ENCODE measurements around the gene CEP170.
"Not testable (repeated sequence)": the region's sequence is repeated elsewhere in the genome, so short reads cannot be mapped to it uniquely, and the experiment has no call there.

Gene CEP170

DNA sequence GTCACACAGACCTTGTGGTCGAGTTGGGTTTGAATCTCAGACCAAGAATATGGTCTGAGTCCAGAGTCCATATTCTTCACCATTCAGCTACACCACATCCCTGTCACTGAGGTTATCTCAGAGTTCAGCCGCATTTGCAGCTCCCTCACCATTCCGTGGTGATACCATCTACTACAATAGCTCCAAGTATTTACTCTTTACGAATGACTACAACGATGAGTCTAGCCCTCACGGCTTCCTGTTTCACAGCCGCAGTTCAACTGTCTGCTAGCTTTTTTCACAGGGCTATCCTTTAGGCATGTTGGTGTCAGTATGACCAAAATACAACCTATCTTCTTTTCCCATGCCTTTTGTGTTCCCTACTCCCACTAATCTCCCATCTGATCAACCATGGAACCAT, 104.2 kb downstream of the CEP170 start:
- not testable (repeated sequence) for FAIRE-seq

DNA sequence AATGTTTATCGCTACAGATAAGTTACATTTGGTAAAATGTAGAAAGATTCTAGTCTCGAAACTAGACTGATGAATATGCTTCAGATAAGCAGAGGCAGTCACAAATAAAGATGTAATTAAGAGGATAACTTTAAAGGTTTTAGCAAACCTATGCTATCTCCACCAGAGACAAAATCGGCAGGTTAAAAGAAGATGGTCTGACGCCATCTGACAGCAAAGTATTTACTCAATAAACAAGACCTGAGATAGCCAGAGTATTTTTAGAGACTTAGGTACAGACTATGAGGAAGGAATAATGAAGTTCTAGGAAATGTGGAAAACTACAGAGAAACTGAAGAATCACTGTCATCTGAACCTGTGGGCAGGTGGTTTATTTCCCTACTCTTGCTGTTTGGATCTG, 106.0 kb downstream of the CEP170 start:
- not testable (repeated sequence) for FAIRE-seq

DNA sequence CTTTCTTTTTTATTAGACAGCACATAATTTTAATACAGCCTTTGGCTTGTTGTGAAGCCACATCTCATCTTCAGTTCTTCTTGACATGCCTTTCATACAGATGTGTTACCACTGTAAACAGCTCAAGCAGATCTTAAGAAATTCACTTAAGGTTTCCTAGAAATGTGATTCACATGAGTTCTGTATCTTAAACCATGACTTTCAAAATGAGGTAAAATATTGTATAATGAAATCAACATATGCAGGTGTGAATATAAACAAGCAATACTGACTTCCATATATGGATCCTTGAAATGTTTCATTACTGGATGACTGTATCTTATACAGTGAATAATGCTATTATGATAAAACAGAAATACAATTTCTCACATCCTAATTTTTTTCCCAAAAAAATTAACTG, 107.7 kb downstream of the CEP170 start:
- peak; percentile 11 for FAIRE-seq

DNA sequence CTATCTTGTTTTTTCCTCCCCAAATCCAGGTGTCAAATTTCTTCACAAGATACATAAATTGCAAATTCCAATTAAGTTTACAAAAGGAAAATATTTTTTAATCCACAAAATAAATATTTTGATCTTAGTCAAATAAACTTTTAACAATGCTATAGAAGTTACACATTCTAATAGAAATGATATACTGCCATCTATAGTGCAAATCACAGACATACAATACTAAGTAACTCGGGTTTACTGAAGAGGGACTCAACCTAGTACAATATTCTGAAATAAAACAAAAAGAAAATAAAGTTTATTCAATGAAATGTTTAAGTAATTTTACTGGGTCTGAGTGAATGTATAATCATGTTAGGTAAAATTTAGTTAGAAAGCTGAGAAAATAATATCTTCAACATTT, 114.6 kb downstream of the CEP170 start:
- peak; percentile 98 for FAIRE-seq

DNA sequence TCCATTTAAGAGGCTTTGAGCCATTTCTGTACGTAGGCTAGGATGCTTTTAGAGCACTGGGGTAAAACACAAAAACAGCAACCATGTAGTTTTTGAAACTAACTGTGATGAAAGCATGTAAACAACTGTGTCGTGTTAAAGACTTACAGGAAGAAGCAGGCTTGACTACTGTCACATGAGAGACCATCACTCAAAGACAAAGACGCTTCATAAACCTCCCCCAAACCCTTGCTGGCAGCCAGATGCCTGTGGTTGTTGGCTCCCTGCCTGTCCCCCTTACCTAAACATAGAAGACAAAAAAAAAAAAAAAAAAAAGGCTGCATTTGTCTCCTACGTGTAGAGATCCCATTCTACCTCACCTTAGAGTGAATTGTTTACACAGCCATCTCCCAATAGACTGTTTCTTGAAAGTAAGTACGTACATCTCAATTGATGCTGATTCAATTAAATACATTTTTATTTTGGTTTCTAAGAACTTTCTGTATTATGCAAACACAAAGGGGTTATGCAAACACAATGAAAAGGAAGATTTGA, 132.1 kb downstream of the CEP170 start:
- peak; percentile 58 for FAIRE-seq

DNA sequence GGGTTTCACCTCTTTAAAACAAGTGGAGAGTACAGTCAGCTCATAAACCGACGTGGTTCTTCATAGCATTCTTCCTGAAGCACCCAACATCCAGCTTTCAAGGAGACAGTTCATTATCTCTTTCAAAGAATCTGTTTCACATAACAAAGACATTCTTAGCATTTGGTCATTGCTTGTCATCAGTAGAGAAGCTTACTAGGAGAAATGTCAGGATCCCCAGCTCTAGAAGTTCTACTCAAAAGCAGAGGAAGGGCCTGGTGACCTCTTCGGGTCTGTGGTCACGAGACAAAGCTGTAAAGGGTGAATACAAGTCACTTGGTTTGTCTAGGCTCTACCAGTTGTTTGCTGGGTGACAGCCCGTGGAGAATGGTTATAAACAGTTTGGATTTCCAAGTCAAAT, 133.1 kb downstream of the CEP170 start:
- FAIRE-seq = not testable (repeated sequence)

DNA sequence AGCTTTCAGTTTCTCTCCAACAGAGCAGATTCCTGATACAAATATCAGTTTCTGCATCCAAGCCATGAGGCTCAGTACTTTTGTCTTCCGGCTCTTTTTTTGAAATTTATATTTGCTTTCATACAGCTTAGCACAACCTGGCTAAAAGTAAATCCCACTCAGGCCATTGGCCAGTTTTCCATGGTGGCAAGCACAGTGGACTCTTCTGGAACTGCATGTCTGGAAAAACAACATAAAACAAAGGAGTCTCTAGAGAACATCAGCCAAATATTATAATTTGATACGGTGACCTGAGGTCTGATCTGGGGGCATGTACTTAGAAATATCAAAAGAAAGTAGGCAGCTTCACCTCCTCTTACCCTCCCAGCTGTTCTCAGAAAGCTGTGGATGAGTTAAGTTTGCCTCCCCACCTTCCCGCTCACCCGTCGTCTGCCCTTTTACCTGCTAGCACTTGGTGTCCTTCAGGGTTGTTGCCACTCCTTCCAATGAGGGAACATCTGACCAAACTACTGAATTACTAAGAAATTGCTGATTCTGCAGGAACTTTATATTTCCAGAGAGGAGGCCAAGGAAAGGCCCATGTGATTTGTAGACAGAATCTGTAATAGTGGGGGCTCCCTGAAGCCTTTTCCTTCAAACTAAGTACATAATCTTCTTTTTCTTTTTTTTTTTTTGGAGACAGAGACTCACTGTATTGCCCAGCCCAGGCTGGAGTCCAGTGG, 136.3 kb downstream of the CEP170 start:
- not testable (repeated sequence) for FAIRE-seq

DNA sequence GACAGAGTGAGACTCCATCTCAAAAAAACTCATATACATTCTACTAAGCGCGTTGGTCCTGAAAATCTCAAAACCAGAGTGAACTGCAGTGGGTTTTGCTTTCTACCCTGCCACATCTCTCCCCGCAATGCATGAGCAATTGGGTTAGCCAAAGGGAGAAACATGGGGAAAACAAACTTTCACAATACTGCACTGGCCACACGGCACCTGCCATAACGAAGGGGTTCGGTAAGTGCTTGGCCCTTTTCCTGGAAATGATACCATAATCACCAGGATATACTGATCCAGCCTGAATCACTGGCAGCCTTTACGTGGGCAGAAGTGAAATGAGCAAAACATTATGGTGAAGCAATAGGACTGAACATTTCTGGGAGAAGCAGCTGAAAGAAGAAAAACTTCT, 138.9 kb downstream of the CEP170 start:
- FAIRE-seq = not testable (repeated sequence)

DNA sequence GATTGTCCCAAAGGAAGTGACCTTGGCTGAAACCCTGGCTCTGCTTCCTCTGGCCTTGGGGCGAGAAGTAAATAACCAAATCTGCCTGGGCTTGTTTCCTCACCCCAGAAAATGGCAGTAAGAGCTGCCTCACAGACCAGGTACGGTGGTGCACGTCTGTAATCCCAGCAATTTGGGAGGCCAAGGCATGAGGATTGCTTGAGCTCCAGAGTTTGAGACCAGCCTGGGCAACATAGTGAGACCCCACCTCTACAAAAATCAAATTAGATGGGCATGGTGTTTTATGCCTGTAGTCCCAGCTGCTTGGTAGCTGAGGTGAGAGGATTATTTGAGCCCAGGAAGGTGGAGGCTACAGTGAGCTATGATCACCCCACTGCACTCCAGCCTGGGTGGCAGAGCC, 140.3 kb downstream of the CEP170 start:
- FAIRE-seq = not testable (repeated sequence)

DNA sequence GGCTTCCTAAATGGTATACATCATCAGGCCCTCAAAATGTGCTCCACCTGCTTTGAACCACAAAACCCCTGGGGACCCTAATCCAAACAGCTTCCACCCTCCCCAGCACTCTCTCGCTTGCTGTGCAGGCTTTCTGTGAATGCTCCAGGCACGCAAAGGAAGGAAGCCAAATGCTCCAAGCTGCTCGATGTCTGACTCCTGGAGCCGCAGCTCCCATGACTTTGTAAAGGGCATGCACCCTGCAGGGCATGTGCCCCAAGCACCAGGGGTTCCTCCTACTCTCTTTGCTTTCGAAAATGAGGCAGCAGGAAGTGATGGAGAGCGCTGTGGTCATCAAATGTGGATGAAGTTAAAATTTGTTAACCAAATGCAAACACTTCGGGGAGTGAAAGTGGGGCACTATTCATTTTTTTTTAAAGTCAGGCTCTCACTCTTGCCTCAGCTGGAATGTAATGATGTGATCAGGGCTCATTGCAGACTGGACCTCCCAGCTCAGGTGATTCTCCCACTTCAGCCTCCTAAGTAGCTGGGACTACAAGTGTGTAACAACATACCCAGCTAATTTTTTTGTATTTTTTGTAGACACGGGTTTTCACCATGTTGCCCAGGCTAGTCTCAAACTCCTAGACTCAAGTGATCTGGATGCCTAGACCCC, 140.9 kb downstream of the CEP170 start:
- not testable (repeated sequence) for FAIRE-seq

DNA sequence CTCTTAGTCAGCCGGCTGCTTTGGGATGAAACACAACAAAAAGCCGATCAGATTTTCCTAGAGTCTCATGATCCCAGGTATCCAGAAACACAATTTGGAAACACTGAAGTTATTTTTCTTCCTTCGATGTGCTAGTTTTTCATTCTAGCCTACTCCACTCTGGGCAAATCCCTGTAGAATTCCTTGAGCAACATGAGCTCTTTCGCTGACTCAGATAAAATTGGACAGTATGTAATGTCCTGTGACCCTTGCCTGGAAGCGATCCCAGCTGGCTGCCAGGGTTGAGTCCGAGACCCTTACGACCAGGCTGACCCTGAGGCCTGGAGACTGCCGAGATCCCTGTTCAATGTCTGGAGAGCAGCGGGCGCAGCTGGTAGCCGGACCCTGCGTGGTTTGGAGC, 147.9 kb downstream of the CEP170 start:
- FAIRE-seq = not testable (repeated sequence)

DNA sequence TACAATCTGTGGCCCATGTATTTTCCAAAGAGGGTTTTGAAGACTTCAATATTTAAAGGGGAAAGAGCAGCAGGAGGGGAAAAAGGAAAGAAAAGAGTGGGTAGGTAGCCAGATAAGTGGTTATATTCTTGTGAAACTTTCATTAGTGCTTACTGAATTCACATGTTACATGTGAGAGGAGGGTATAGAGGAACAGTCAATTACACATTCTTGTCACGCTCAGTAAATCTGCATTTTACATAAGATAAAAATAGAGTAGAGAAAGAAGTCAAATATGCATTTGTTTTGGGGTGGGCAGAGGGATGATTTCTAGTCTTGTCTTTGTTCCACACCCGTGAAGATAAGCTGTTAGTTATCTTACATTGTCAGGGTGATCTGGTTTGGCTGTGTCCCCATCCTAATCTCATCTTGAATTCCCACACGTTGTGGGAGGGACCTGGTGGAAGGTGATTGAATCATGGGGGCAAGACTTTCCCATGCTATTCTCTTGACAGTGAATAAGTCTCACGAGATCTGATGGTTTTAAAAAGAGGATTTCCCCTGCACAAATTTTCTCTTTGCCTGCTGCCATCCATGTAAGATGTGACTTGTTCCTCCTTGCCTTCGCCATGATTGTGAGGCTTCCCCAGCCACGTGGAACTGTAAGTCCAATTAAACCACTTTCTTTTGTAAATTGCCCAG, 149.3 kb downstream of the CEP170 start:
- FAIRE-seq = not testable (repeated sequence)

DNA sequence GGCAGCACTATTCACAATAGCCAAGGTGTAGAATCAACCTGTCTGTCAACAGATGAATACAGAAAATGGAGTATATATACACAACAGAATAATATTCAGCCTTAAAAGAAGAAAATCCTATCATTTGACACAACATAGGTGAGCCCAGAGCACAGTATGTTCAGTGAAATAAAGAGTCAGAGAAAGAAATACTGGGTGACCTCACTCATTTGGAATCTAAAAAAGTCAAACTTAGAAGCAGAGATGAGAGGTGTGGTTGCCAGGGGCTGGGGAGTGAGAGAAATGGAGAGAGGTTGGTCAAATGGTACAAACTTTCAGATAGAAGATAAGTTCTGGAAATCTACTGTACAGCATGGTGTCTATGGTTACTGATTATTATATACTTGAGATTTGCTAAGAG, 150.0 kb downstream of the CEP170 start:
- not testable (repeated sequence) for FAIRE-seq

DNA sequence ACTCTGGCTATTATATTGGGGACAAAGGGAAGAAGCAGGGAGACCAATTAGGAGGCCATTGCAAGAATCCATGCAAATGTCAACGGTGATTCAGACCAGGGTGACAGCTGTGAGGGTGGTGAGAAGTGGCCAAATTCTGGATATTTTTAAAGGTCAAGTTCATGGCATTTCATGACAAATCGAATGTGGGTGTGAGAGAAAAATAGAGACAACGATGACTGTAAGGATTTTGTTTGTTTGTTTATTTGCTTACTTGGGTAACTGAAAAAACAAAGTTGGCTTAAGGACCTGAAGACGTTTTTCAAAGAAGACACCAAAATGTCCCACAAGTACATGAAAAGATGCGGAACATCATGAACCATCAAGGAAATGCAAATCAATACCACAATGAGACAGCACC, 150.6 kb downstream of the CEP170 start:
- not testable (repeated sequence) for FAIRE-seq

DNA sequence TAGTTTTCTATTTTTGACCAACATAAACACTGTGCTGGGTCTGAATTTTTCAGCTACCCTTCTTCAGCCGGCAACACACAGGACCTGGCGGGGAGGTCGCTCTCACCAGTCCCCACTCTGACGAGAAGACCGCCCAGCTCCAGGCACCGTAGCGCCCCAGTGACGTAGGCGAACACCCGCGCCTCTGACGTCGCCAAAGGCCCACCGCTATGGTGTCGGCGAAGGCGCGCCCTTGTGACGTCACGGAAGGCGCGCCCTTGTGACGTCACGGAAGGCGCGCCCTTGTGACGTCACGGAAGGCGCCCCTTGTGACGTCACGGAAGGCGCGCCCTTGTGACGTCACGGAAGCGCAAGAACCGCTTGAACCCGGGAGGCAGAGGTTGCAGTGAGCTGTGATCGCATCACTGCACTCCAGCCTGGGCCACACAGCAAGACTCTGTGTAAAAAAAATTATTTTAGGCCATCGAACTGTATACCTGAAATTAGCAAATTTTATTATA, 153.5 kb downstream of the CEP170 start:
- FAIRE-seq = peak; percentile 66

DNA sequence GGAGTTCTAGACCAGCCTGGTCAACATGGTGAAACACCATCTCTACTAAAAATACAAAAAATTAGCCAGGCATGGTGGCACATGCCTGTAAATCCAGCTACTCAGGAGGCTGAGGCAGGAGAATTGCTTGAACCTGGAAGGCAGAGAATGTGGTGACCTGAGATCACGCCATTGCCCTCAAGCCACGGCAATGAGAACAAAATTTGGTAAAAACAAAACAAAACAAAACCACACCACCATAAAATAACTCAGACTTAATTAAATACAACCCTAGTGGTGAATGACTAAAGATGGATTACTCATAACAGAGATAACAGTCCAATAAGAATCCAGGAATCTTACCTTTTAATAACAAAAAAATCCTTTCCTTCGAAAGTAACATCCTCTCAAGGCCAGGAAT, 167.7 kb downstream of the CEP170 start:
- not testable (repeated sequence) for FAIRE-seq

All from TTC549 (cell line).